ENCODE measurements around the gene PPIA.

DNA sequence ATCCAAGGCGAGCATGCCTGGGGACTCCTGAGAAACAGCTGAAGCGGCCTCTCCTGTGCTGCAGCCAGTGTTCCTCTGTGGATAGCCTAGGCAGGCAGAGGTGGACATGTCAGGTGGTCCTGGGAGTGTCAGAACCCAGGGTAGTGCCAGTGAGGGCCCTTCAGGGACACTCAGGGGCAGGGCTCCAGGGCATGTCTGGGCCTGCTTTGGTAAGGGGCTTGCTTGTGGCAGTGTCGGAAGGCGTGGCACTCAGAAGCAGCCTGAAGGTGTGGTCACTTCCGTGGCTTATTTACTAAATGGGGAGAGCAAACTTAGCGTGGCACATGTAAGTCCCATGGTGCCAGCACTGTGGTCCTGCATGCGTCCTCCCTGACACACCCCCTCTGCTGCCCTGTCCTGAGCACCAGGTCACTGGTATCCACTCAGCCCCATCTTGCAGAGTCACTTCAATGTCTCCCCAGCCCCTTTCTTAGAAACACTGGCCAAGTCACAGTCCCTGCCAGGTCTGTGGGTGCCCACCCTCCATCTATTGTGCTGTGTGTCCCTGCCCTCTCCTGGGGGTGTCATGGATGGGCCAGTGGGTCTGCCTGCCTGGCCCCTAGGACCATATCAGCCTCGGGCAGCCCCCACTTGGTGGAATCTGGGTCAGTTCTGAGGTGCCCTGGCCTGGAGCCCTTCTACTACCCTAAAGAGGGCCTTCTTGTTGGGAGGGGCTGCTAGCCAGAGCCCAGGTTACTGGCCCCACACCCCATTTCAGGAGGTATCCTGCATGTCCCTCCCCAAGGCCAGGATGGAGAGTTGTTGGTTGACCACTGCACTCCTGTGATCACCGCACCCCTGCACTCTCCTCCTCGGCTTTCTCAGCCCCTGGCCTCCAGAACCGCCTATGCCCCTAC, 41.4 kb upstream of the PPIA start:
- TF ChIP-seq, protein P1, sequence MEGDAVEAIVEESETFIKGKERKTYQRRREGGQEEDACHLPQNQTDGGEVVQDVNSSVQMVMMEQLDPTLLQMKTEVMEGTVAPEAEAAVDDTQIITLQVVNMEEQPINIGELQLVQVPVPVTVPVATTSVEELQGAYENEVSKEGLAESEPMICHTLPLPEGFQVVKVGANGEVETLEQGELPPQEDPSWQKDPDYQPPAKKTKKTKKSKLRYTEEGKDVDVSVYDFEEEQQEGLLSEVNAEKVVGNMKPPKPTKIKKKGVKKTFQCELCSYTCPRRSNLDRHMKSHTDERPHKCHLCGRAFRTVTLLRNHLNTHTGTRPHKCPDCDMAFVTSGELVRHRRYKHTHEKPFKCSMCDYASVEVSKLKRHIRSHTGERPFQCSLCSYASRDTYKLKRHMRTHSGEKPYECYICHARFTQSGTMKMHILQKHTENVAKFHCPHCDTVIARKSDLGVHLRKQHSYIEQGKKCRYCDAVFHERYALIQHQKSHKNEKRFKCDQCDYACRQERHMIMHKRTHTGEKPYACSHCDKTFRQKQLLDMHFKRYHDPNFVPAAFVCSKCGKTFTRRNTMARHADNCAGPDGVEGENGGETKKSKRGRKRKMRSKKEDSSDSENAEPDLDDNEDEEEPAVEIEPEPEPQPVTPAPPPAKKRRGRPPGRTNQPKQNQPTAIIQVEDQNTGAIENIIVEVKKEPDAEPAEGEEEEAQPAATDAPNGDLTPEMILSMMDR (IDR thresholded peaks at IDR 0.05): no peak
- TF ChIP-seq RAD21 (IDR thresholded peaks at IDR 0.05; ENCODE audit: low read length) (no peak), FOXM1 (IDR thresholded peaks at IDR 0.05; ENCODE audit: low read depth) (no peak), JUND (IDR thresholded peaks at IDR 0.05) (no peak), TAF1 (IDR thresholded peaks at IDR 0.05; ENCODE audit: borderline replicate concordance, low read depth, low read length) (no peak), GABPA (IDR thresholded peaks at IDR 0.05; ENCODE audit: low read depth) (no peak), YY1 (IDR thresholded peaks at IDR 0.05; ENCODE audit: low read depth) (no peak), GATA2 (CRISPR knock-in tag; IDR thresholded peaks at IDR 0.05) (no peak), SMC3 (IDR thresholded peaks at IDR 0.05; ENCODE audit: low read depth, low read length) (no peak), MXI1 (IDR thresholded peaks at IDR 0.05; ENCODE audit: low read depth, low read length) (no peak), EP300 (IDR thresholded peaks at IDR 0.05; ENCODE audit: borderline replicate concordance in 1 of 2, low read depth in 1 of 2, low read length in 1 of 2) (no peak)
- TF ChIP-seq, protein P2, sequence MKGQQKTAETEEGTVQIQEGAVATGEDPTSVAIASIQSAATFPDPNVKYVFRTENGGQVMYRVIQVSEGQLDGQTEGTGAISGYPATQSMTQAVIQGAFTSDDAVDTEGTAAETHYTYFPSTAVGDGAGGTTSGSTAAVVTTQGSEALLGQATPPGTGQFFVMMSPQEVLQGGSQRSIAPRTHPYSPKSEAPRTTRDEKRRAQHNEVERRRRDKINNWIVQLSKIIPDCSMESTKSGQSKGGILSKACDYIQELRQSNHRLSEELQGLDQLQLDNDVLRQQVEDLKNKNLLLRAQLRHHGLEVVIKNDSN (IDR thresholded peaks at IDR 0.05; ENCODE audit: borderline replicate concordance, low read depth): no peak
